Measurements from ENCODE around the gene SMIM1. TPM values are rescaled to one million over a fixed set of nuclear protein-coding genes. Genes with fewer than 3 reads are reported as not detected.
A peak's percentile ranks its signal among the peaks of the same experiment; 100 is the strongest.

SMIM1 gene
- total and polyA plus RNA-seq, 9 of the 15 experiments (the other 6 are each of a cell fraction or from before 2014, with no cell fraction given), result 2.3 to 125 (median 24.3) TPM

- TF ChIP-seq REST (IDR thresholded peaks at IDR 0.05; ENCODE audit: borderline replicate concordance), result peak; percentile 4; the same call in 1 of the 2 replicates
- TF ChIP-seq REST (CRISPR knock-in tag; IDR thresholded peaks at IDR 0.05; ENCODE audit: low read depth), result no peak
- no peak for TF ChIP-seq ASH1L (IDR thresholded peaks at IDR 0.05; ENCODE audit: borderline replicate concordance, low read depth, partially characterized antibody)
- no peak for TF ChIP-seq GTF2E2 (tag; IDR thresholded peaks at IDR 0.05)
- no peak for TF ChIP-seq ZNF184 (CRISPR knock-in tag; IDR thresholded peaks at IDR 0.05)
- no peak; the same call in 1 of the 2 replicates for TF ChIP-seq MTA3 (IDR thresholded peaks at IDR 0.05; ENCODE audit: borderline replicate concordance)
- TF ChIP-seq CC2D1A (IDR thresholded peaks at IDR 0.05), result peak; percentile 82; the same call in 1 of the 2 replicates
- no peak for TF ChIP-seq ZNF41 (CRISPR knock-in tag; conservative IDR thresholded peaks at IDR 0.05)
- peak; percentile 88 for TF ChIP-seq SOX6 (IDR thresholded peaks at IDR 0.05)
- TF ChIP-seq E2F1 (CRISPR knock-in tag; IDR thresholded peaks at IDR 0.05), result no peak
- no peak for TF ChIP-seq DDX20 (tag; IDR thresholded peaks at IDR 0.05; ENCODE audit: low read depth)
- no peak for TF ChIP-seq SUPT5H (IDR thresholded peaks at IDR 0.05)
- no peak for TF ChIP-seq KHSRP (IDR thresholded peaks at IDR 0.05)
- TF ChIP-seq CHCHD3 (CRISPR knock-in tag; IDR thresholded peaks at IDR 0.05), result no peak
- TF ChIP-seq SIX5 (IDR thresholded peaks at IDR 0.05; ENCODE audit: borderline replicate concordance in 1 of 2, insufficient read depth in 1 of 2, low read depth in 1 of 2, low read length in 2 of 2), result no peak
- TF ChIP-seq ZNF586 (CRISPR knock-in tag; conservative IDR thresholded peaks at IDR 0.05), result no peak
- TF ChIP-seq ZBTB33 (CRISPR knock-in tag; IDR thresholded peaks at IDR 0.05), result 0 out of 2 replicates have a peak, but pooled peaks have one; percentile 56
- TF ChIP-seq POLR2A (conservative IDR thresholded peaks at IDR 0.05), result no peak; the same call in 1 of the 2 replicates
- no peak for TF ChIP-seq ZNF589 (CRISPR knock-in tag; IDR thresholded peaks at IDR 0.05; ENCODE audit: low read depth)
- TF ChIP-seq MAFG (tag; conservative IDR thresholded peaks at IDR 0.05), result no peak
These were observed 2.5 kb downstream of the SMIM1 start (continued) for GRCh38 chr1:3774946-3775489.
